HG02763 (cell line): Measurements from ENCODE around the gene GMDS.

Experiments used
- ATAC-seq: cut with Tn5 transposase; IDR thresholded peaks from one replicate; pipeline ENCODE4 v1.9.1; 2021; ENCODE audit warnings: mild to moderate bottlenecking, moderate library complexity; ENCODE audit not compliant: unreplicated experiment

The GMDS gene

GRCh38 chr6:1786455-1787453 lies 458.7 kb downstream of the GMDS start:
- ATAC-seq, result no peak

DNA sequence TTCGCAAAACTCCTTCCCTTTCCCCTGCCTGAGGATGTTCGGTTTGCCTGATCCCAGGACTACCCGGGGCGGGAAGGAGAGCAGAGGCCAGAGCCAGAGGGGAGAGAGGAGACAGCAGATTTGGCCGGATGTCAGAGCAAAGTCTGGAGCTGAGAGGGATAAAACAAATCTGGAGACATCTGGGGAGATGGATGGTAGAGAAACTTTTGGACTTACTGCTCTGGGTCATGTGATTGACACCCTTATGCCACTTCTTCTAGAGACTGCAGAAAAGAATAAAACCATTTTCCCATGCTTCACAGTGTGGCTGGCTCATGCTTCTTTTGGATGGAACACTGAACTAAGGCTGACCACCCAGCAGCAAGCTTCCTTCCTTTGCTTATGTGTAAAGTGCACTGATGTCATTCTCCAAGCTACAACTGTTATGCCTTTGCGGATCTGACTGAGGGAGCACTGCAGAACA lies 461.0 kb downstream of the GMDS start:
- no peak for ATAC-seq

GRCh38 chr6:1781817-1782184 lies 463.6 kb downstream of the GMDS start:
- no peak for ATAC-seq

DNA sequence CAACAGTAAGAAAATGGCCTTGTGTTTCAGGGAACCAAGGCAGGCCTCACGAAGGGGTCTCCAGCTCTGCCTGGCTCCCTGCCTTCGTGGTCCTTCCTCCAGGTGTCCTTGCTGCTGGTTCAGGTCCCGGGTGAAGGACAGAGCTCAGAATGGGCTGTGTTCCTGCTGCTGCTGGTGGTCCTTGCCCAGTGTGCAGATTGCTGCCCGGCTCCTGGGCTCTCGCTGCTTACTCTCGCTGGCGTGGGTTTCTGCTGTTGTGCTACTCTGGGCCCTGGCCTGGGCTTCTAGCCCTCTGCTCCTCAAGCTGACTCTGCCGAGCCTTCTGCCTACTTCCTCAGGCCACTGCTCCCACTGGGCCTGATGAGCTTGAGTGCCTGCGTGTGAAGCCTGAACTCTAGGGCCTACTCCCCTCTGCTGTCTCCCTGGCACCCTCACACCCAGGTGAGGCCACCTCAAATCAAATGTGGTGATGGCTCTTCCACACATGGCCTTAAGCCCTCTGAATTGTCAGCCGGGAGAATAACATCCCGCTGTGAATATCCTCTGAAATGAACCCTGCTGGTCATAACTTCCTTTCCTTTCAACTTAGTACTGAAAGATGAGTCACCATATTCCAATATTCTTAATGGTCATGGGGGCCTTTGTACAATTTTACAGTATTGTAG lies 464.1 kb downstream of the GMDS start:
- ATAC-seq, result no peak

DNA sequence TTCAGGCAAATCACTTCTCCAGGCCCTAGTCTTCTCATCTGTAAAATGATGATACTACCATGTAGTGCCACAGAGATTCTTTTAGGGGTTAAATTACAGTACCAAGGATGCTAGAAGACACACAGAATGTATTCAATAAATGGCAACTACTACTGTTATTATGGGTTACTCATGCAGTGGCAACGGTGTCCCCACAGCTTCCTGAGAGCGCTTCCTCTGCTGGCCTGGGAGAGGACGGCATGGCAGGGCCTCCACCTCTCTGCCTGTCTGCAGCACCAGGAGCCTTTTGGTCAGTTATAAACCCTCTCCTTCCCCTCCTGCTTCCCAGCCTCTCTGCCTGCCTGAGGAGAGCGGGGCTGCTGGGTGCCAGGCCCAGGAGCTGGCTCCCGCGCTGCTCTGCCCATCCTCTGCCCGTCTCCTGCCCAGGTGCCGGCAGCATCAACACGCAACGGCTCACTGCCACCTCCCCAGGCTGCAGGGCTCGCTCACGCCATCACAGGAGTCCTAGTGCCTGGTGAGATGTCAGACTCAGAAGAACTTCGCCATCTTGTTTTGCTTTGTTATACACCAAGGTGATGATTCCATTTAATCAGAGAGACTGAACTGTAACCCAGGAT lies 465.0 kb downstream of the GMDS start:
- no peak for ATAC-seq

- ATAC-seq, result no peak
These were observed 466.6 kb downstream of the GMDS start for GRCh38 chr6:1778686-1779235.

DNA sequence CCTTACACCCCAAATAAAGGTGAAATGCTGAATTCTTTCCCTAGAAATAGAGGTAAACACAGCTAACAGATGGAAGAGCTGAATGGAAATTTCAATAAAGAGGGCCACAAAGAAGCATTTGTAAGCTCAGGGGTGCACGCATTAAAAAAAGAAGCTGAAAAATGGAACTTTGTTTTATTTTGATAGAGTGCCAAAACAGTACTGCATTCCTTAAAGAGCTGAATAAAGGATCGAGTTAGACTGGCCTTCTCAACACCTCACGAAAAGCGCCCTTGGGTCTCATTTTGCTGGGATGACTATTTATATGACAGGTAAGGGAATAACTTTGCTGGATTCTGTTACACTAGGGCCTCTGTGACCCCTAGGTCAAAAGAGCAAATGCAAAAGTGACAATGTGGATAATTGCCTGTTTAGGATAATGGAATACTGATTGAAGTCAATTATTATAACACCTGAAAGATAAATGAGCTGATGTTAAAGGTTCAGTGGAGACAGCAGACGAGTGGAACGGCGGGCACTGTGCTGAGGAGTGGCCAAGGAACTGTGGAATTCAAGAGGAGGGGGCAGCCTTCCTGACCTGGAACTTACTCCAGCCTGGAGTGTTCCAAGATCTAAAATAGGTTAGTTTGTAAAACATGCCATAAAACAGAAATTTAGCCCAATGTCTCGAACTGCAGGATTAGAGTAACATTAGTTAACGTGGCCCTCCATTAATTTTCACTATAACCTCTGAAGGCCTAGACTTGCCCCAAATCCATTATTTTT lies 467.3 kb downstream of the GMDS start:
- ATAC-seq, result no peak

GRCh38 chr6:1775441-1775840 lies 470.0 kb downstream of the GMDS start:
- ATAC-seq, result no peak

- ATAC-seq, result no peak
These were observed 471.0 kb downstream of the GMDS start for GRCh38 chr6:1774226-1774915.

GRCh38 chr6:1773700-1774099 lies 471.7 kb downstream of the GMDS start:
- no peak for ATAC-seq

GRCh38 chr6:1770968-1771723 lies 474.3 kb downstream of the GMDS start:
- no peak for ATAC-seq

GRCh38 chr6:1770435-1770843 lies 475.0 kb downstream of the GMDS start:
- ATAC-seq, result no peak

- ATAC-seq, result no peak
These were observed 477.7 kb downstream of the GMDS start for GRCh38 chr6:1767481-1768246.

- no peak for ATAC-seq
These were observed 478.8 kb downstream of the GMDS start for GRCh38 chr6:1766654-1767053.

DNA sequence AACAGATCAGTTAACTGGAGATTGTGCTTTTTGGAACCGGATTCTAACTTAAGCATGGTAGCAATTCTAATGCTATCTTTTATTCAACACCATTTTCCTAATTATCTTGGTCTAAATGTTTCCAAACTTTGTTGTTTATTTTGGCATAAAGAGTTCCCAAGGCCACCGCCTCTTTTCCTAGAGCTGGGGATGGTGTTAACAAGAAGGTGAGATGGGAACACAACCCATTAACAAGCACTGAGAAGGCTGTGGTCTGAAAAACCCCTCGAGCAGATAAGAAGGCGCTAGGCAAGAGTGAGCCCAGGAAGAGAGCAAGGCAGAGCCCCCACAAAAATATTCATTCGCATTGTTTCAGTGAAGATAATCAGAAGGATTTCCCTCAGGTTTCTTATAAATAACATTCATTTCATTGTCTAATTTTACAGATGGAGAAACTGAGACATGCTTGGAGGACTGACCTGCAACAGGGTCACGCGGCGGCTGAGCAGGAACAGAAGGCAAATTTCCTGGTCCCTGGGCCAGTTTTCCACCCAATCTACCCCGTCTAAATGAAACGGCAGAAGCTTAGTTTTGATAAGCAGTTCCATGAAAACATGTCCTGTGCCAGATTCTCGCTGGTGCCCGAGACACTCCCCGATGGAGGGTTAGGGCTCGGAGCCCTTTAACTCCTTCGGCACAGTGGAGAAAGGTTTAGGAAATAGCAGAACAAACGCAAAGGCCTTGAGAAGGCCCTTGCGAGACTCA lies 480.1 kb downstream of the GMDS start:
- ATAC-seq, result no peak

GRCh38 chr6:1764397-1764987 lies 480.9 kb downstream of the GMDS start:
- no peak for ATAC-seq

DNA sequence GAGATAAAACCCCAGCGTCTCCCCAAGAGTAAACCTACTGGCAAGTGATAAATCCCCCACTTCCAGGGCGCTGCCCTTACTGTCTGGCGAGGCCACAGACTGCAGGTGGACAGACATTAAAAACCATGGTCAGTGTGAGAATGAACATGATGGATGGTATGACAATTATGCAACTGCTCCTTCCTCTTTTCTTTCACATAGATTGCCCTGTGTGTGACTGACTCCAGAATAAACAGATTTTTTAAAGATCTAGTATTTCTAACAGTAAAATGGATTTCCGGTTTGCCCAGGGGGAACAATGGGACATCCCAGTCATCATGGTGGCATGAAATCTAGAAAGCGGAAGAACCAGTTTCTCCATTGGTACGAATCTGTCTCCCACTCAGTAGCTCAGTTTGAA lies 482.0 kb downstream of the GMDS start:
- ATAC-seq, result no peak
